ENCODE measurements around the gene CCDC146. TPM values are rescaled to one million over a fixed set of nuclear protein-coding genes. Genes with fewer than 3 reads are reported as not detected.

The CCDC146 gene
- total RNA-seq, 1 experiment from 2014 or later = 0.72 TPM

- Histone ChIP-seq H2BK20ac (ENCODE audit: low read depth, low read length, poor library complexity, severe bottlenecking) (no peak overlapping the region), H3K9me3 (ENCODE audit: control insufficient read depth, low read depth, low read length) (no peaks in the 10 kb centered on the region), H4K8ac (replicated peaks; ENCODE audit: insufficient read length, low read depth, low read length) (no peak overlapping the region), H3T11ph (ENCODE audit: low read length) (no peak overlapping the region), H4K91ac (ENCODE audit: insufficient read length, low read depth, low read length) (no peak overlapping the region), H4K5ac (ENCODE audit: insufficient read length, low read depth, low read length) (no peak overlapping the region), H2AK5ac (ENCODE audit: insufficient read length, low read length) (no peak overlapping the region), H3K14ac (ENCODE audit: insufficient read depth, low read length) (no peak overlapping the region), H3K79me1 (ENCODE audit: insufficient read depth, low read depth, low read length, poor library complexity, severe bottlenecking) (no peaks in the 10 kb centered on the region), H2BK12ac (ENCODE audit: insufficient read length, low read depth, low read length) (no peak overlapping the region), H2BK120ac (ENCODE audit: low read depth, low read length, poor library complexity, severe bottlenecking) (no peak overlapping the region), H2BK15ac (ENCODE audit: low read depth, low read length) (no peak overlapping the region), H3K18ac (ENCODE audit: insufficient read length, low read depth, low read length) (no peak overlapping the region), H4K20me1 (ENCODE audit: control insufficient read depth, insufficient read depth, insufficient read length) (no peaks in the 10 kb centered on the region), H2BK5ac (ENCODE audit: insufficient read length, low read length) (no peak overlapping the region), H3K27ac (ENCODE audit: insufficient read length, low read depth, low read length) (no peak overlapping the region), H3K9ac (ENCODE audit: extremely low read depth, insufficient read length, low read length) (no peak overlapping the region), H3K56ac (ENCODE audit: insufficient read length, low read depth, low read length) (no peak overlapping the region), H3K4ac (ENCODE audit: low read depth, low read length) (no peak overlapping the region), H3K4me2 (ENCODE audit: insufficient read depth, insufficient read length, low read length) (no peak overlapping the region), H3K79me2 (ENCODE audit: insufficient read depth, low read length) (no peaks in the 10 kb centered on the region), H3K23me2 (ENCODE audit: insufficient read length, low read depth, low read length, poor library complexity, severe bottlenecking) (no peaks in the 10 kb centered on the region), H3K4me1 (ENCODE audit: insufficient read depth, low read length) (no peaks in the 10 kb centered on the region), H3K27me3 (ENCODE audit: insufficient read depth, low read length) (no peaks in the 10 kb centered on the region), H2AFZ (ENCODE audit: low read length) (no peak overlapping the region), H3K23ac (ENCODE audit: insufficient read length, low read depth, low read length) (no peak overlapping the region)
- no peaks in the 10 kb centered on the region for H3K27me3 Mint-ChIP-seq (ENCODE audit: low read depth)
- no peak for DNase-seq
- H3K9me3 Mint-ChIP-seq = no peaks in the 10 kb centered on the region
- TF ChIP-seq CTCF (conservative IDR thresholded peaks at IDR 0.05) = no peak
- H3K27ac Mint-ChIP-seq = no peak overlapping the region
- H3K4me1 Mint-ChIP-seq = peaks cover 19 to 21% of the 10 kb centered on the region in 2 experiments
- H3K36me3 Mint-ChIP-seq (ENCODE audit: insufficient read depth in 1 of 3, low read depth in 3 of 3) = no peaks in the 10 kb centered on the region
- no CpG with 5 or more reads among the region's 12 CpGs for WGBS (ENCODE audit: extremely low coverage, insufficient read length, low lambda C conversion rate)
- H3K4me3 Mint-ChIP-seq = no peak overlapping the region; a peak in 1 of 5 replicates
Measured at GRCh38 chr7:77327067-77327931, 204.9 kb downstream of the CCDC146 start.

Measured in H9 (cell line).